Thyroid gland (tissue), 4 donors: ENCODE measurements around the gene TNS3. TPM values are rescaled to one million over a fixed set of nuclear protein-coding genes. Genes with fewer than 3 reads are reported as not detected.
A peak's percentile ranks its signal among the peaks of the same experiment; 100 is the strongest.
"Not testable (repeated sequence)": the region's sequence is repeated elsewhere in the genome, so short reads cannot be mapped to it uniquely, and the experiment has no call there.

Experiments used
- DNase-seq, 2 donors: peaks; one replicate each; pipeline ENCODE4 v3.0.0-alpha.2; 2019
- H3K27ac ChIP-seq, 3 donors: fragments of 200-600 bp; sonication (generic); 1 replicate in 2 of 3; 2 replicates in 1 of 3; pipeline ENCODE4 v1.5.1; 2016 to 2019; ENCODE audit warnings: mild to moderate bottlenecking in 1 of 3, moderate library complexity in 1 of 3
- H3K27me3 ChIP-seq: fragments of 200-600 bp; sonication (generic); one replicate; pipeline ENCODE4 v1.5.1; 2019
- H3K36me3 ChIP-seq, 2 donors: fragments of 200-600 bp; sonication (generic); one replicate each; pipeline ENCODE4 v1.5.1; 2016 to 2019
- H3K4me1 ChIP-seq, 2 donors: fragments of 200-600 bp; sonication (generic); one replicate each; pipeline ENCODE4 v1.5.1; 2017 to 2019
- H3K4me3 ChIP-seq, 3 donors: fragments of 200-600 bp; sonication (generic); replicated peaks in 1 of 3; 1 replicate in 2 of 3; 2 replicates in 1 of 3; pipeline ENCODE4 v1.5.1; 2016; ENCODE audit warnings: mild to moderate bottlenecking in 1 of 3
- H3K9me3 ChIP-seq: fragments of 200-600 bp; sonication (generic); one replicate; pipeline ENCODE4 v1.5.1; 2017
- CTCF ChIP-seq, 6 experiments: fragments of 200-600 bp in 3 of 6; fragments of 450-650 bp in 3 of 6; sonication (generic) in 3 of 6; IDR thresholded peaks; one replicate each; pipeline ENCODE4 v1.5.1; 2016 to 2019; ENCODE audit warnings: antibody characterized with exemption in 6 of 6, mild to moderate bottlenecking in 2 of 6, inconsistent platforms in 1 of 6, moderate library complexity in 1 of 6
- POLR2A ChIP-seq, 2 donors: fragments of 450-650 bp; IDR thresholded peaks; one replicate each; pipeline ENCODE4 v1.6.1; 2017; ENCODE audit warnings: antibody characterized with exemption in 2 of 2, mild to moderate bottlenecking in 2 of 2, moderate library complexity in 1 of 2
- WGBS, 2 donors: methylation state at CpG; one replicate each; pipeline ENCODE4 v1.1.5; 2017; 5-methylcytosine and 5-hydroxymethylcytosine counted together
- intact Hi-C: fragments of 100-400 bp; cut with DNase I; formaldehyde crosslinking; loops from one replicate; pipeline ENCODE4 v1.15.1; 2023
- total RNA-seq, 4 donors: library from RNA; depleted of rRNA; stranded (reverse); fragments of >200 nt; gene quantifications; one replicate each; pipeline ENCODE4 v1.2.3, GENCODE V29; 2016

Gene TNS3
- total RNA-seq, 4 donors from 2014 or later: 65.8 to 93.0 (median 80.7) TPM

GRCh38 chr7:47609803-47610452, 28.0 kb upstream of the TNS3 start:
- no peak overlapping the region for H3K4me3 ChIP-seq
- WGBS, 2 donors: 84 to 87% methylated on average over 16 of the region's 16 CpGs
- DNase-seq: no peak
- H3K9me3 ChIP-seq: no peaks in the 10 kb centered on the region
- no peaks in the 10 kb centered on the region for H3K36me3 ChIP-seq
- H3K27me3 ChIP-seq: no peaks in the 10 kb centered on the region
- H3K4me1 ChIP-seq: peaks cover 17 to 35% of the 10 kb centered on the region in 2 donors
- TF ChIP-seq CTCF (IDR thresholded peaks at IDR 0.05) (no peak), POLR2A (IDR thresholded peaks at IDR 0.05) (no peak)
- peak overlapping the region; percentile 48 to 79 (median 70) for H3K27ac ChIP-seq
- intact Hi-C loops: no loop called here

- H3K9me3 ChIP-seq, H3K27me3 ChIP-seq, intact Hi-C loops, DNase-seq, H3K4me3 ChIP-seq, H3K36me3 ChIP-seq: not testable (repeated sequence)
- H3K4me1 ChIP-seq: peaks cover 27 to 61% of the 10 kb centered on the region in 2 donors
- WGBS, 2 donors: 91 to 96% methylated on average over 9 of the region's 9 CpGs
- peak overlapping the region in 2 of 3 donors; percentile 88 to 91 for H3K27ac ChIP-seq
Observed at GRCh38 chr7:47606593-47607046, 24.7 kb upstream of the TNS3 start.

DNA sequence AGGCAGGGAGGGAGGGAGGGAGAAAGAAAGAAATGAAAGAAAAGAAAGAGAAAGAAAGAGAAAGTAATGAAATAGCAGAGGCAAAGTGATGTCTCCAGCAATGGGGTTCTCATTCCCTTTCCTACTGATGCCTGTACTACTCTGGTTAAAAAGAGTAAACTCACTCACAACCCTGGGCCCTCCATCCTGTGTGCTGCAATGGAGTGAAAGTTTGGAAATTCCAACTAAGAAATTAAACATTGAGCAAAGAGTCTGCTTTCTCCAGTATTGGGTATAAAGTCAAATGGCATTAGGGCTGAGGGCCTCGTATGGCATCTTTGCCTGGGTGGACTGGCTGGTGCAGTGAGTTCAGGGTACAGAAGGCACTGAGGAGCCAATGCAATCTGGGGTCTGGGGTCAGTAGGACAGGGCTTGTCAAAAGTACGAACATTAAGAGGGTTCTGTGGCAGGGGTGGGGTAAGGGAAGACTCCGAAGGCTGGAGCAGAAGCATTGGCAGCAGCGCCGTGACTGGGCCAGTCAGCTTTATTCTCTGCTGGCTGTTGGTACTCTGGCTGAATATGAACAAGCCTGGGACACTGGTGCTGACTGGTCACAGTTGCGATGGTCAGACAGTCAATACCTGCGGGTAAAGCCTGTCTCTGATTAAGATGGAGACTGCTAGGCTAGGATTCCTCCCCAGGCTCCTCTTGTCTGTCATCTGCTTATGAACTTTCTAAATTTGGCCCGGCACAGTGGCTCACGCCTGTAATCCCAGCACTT, 24.1 kb upstream of the TNS3 start:
- Histone ChIP-seq H3K27me3 (no peaks in the 10 kb centered on the region), H3K36me3 (no peaks in the 10 kb centered on the region), H3K4me1 (peaks cover 31 to 62% of the 10 kb centered on the region in 2 donors), H3K4me3 (no peak overlapping the region), H3K9me3 (no peaks in the 10 kb centered on the region), H3K27ac (peak overlapping the region; percentile 88 to 93 (median 91))
- TF ChIP-seq POLR2A (IDR thresholded peaks at IDR 0.05): no peak
- no peak for TF ChIP-seq CTCF (IDR thresholded peaks at IDR 0.05)
- 92 to 98% methylated on average over 9 of the region's 9 CpGs for WGBS, 2 donors
- intact Hi-C loops: no loop called here
- no peak for DNase-seq

GRCh38 chr7:47604496-47604890, 22.6 kb upstream of the TNS3 start:
- Histone ChIP-seq H3K9me3 (no peaks in the 10 kb centered on the region), H3K27ac (peak overlapping the region; percentile 88 to 93 (median 91)), H3K27me3 (no peaks in the 10 kb centered on the region), H3K36me3 (no peaks in the 10 kb centered on the region), H3K4me3 (no peak overlapping the region), H3K4me1 (peaks cover 32 to 62% of the 10 kb centered on the region in 2 donors)
- DNase-seq: peak; percentile 77 to 80
- WGBS, 2 donors: 37% methylated on average over 3 of the region's 3 CpGs
- intact Hi-C loops: no loop called here
- TF ChIP-seq POLR2A (IDR thresholded peaks at IDR 0.05) (no peak), CTCF (IDR thresholded peaks at IDR 0.05) (no peak)

- intact Hi-C loops, H3K9me3 ChIP-seq, H3K36me3 ChIP-seq, H3K4me3 ChIP-seq, DNase-seq, H3K27me3 ChIP-seq: not testable (repeated sequence)
- H3K27ac ChIP-seq: peak overlapping the region; percentile 88 to 93 (median 91)
- H3K4me1 ChIP-seq: peaks cover 32 to 62% of the 10 kb centered on the region in 2 donors
- 92 to 95% methylated on average over 13 of the region's 13 CpGs for WGBS, 2 donors
Observed at GRCh38 chr7:47603514-47604255, 21.8 kb upstream of the TNS3 start.
